ENCODE measurements around the gene CLIC3. TPM values are rescaled to one million over a fixed set of nuclear protein-coding genes. Genes with fewer than 3 reads are reported as not detected.

Gene CLIC3
- total RNA-seq, 1 donor from 2014 or later, result not detected

GRCh38 chr9:136950656-136951276 is 45.6 kb downstream of the CLIC3 start:
- CTCF ChIA-PET, result interaction anchor here (0.9 kb wide), 1 partner anchor 21 kb away, joined by 3 read pairs; no protein-coding TSS in a partner anchor
- DNase-seq, result no peak
- no peaks in the 10 kb centered on the region for H3K36me3 Mint-ChIP-seq (ENCODE audit: low read depth)
- H3K4me1 Mint-ChIP-seq, result peaks cover 5% of the 10 kb centered on the region
- intact Hi-C loops (cut with micrococcal nuclease), result no loop called here
- POLR2A ChIA-PET, result interaction anchor here (0.7 to 1.3 kb wide), 2 partner anchors 48 to 84 kb away, joined by 3 to 4 read pairs; no protein-coding TSS in a partner anchor
- no peak for TF ChIP-seq CTCF (IDR thresholded peaks at IDR 0.05)
- H3K4me3 Mint-ChIP-seq, result peak overlapping the region; percentile 81
- H3K27ac Mint-ChIP-seq, result peak overlapping the region; percentile 86
- ATAC-seq (ENCODE audit: low read depth), result no peak
- H3K27me3 Mint-ChIP-seq, result no peaks in the 10 kb centered on the region
- H3K9me3 Mint-ChIP-seq, result no peaks in the 10 kb centered on the region

GRCh38 chr9:136949817-136950655 is 46.3 kb downstream of the CLIC3 start:
- ATAC-seq (ENCODE audit: low read depth) (peak; percentile 96), DNase-seq (peak; percentile 94)
- ChIA-PET POLR2A (interaction anchor here (0.6 to 3.0 kb wide), 9 partner anchors 42 to 251 kb away, joined by 3 to 15 read pairs (median 4); partner anchors contain the start of genes AJM1, CLIC3, PAXX and TPRN), CTCF (no interaction called here)
- H3K27me3 Mint-ChIP-seq, result no peaks in the 10 kb centered on the region
- no peak for TF ChIP-seq CTCF (IDR thresholded peaks at IDR 0.05)
- H3K4me3 Mint-ChIP-seq, result peak overlapping the region; percentile 82
- no peaks in the 10 kb centered on the region for H3K36me3 Mint-ChIP-seq (ENCODE audit: low read depth)
- H3K4me1 Mint-ChIP-seq, result peaks cover 5% of the 10 kb centered on the region
- no peaks in the 10 kb centered on the region for H3K9me3 Mint-ChIP-seq
- intact Hi-C loops (cut with micrococcal nuclease), result loop anchor here (1.0 to 10.0 kb wide), 2 partner anchors 85 to 275 kb away; partner anchors contain the start of genes CYSRT1, RNF208 and RNF224
- peak overlapping the region; percentile 86 for H3K27ac Mint-ChIP-seq

GRCh38 chr9:136949239-136949816 is 47.0 kb downstream of the CLIC3 start:
- TF ChIP-seq CTCF (IDR thresholded peaks at IDR 0.05), result no peak
- H3K36me3 Mint-ChIP-seq (ENCODE audit: low read depth), result no peaks in the 10 kb centered on the region
- intact Hi-C loops (cut with micrococcal nuclease), result loop anchor here (1.0 to 10.0 kb wide), 2 partner anchors 86 to 275 kb away; partner anchors contain the start of genes CYSRT1, RNF208 and RNF224
- ChIA-PET POLR2A (interaction anchor here (0.6 to 3.0 kb wide), 11 partner anchors 33 to 251 kb away, joined by 3 to 15 read pairs (median 4); partner anchors contain the start of genes AJM1, CLIC3, PAXX and TPRN), CTCF (interaction anchor here (2.4 kb wide), 1 partner anchor 86 kb away, joined by 39 read pairs; no protein-coding TSS in a partner anchor)
- no peak for ATAC-seq (ENCODE audit: low read depth)
- peak overlapping the region; percentile 83 for H3K27ac Mint-ChIP-seq
- H3K4me1 Mint-ChIP-seq, result peaks cover 9% of the 10 kb centered on the region
- no peaks in the 10 kb centered on the region for H3K9me3 Mint-ChIP-seq
- no peaks in the 10 kb centered on the region for H3K27me3 Mint-ChIP-seq
- no peak for DNase-seq
- H3K4me3 Mint-ChIP-seq, result peak overlapping the region; percentile 82

GRCh38 chr9:136947955-136948510 is 48.3 kb downstream of the CLIC3 start:
- CTCF ChIA-PET, result interaction anchor here (0.8 to 2.4 kb wide), 11 partner anchors 44 to 182 kb away, joined by 3 to 39 read pairs (median 3); partner anchors contain the start of genes CLIC3, PAXX and TRAF2
- H3K4me3 Mint-ChIP-seq, result no peak overlapping the region
- H3K27me3 Mint-ChIP-seq, result no peaks in the 10 kb centered on the region
- TF ChIP-seq CTCF (IDR thresholded peaks at IDR 0.05), result no peak
- H3K4me1 Mint-ChIP-seq, result peaks cover 12% of the 10 kb centered on the region
- no peaks in the 10 kb centered on the region for H3K36me3 Mint-ChIP-seq (ENCODE audit: low read depth)
- DNase-seq, result no peak
- H3K9me3 Mint-ChIP-seq, result no peaks in the 10 kb centered on the region
- no peak for ATAC-seq (ENCODE audit: low read depth)
- intact Hi-C loops (cut with micrococcal nuclease), result loop anchor here (10.0 kb wide), 1 partner anchor 277 kb away; the partner anchor contains the start of genes CYSRT1, RNF208 and RNF224
- H3K27ac Mint-ChIP-seq, result no peak overlapping the region
- POLR2A ChIA-PET, result interaction anchor here (0.6 to 3.0 kb wide), 6 partner anchors 49 to 121 kb away, joined by 3 to 10 read pairs (median 4); partner anchors contain the start of genes AJM1 and CLIC3

Data from activated B cell treated with CpG ODN at 0.5 μM for 24 hours (primary cell).